KMS-11 (cell line): Measurements from ENCODE around the gene ZNF711.

Experiments
- H2AFZ ChIP-seq: fragments of 200-600 bp; sonication (generic); 2 replicates; pipeline ENCODE4 v1.6.1; 2016; ENCODE audit warnings: antibody characterized with exemption, mixed run types, low read depth
- H3K27ac ChIP-seq: fragments of 200-600 bp; sonication (generic); 2 replicates; pipeline ENCODE4 v1.6.1; 2016; ENCODE audit warnings: mild to moderate bottlenecking, mixed run types
- H3K27me3 ChIP-seq: fragments of 200-600 bp; sonication (generic); 2 replicates; pipeline ENCODE4 v1.6.1; 2017; ENCODE audit warnings: mild to moderate bottlenecking, low read depth, mixed run types, moderate library complexity; ENCODE audit not compliant: insufficient read depth
- H3K36me3 ChIP-seq: fragments of 200-600 bp; sonication (generic); 2 replicates; pipeline ENCODE4 v1.6.1; 2017; ENCODE audit warnings: mild to moderate bottlenecking, mixed run types; ENCODE audit not compliant: insufficient read depth
- H3K4me1 ChIP-seq: fragments of 200-600 bp; sonication (generic); 2 replicates; pipeline ENCODE4 v1.6.1; 2016; ENCODE audit warnings: mild to moderate bottlenecking, low read depth, mixed run types; ENCODE audit not compliant: poor library complexity, severe bottlenecking
- H3K4me2 ChIP-seq: fragments of 200-600 bp; sonication (generic); 2 replicates; pipeline ENCODE4 v1.7.0; 2016; ENCODE audit warnings: mild to moderate bottlenecking, mixed run types
- H3K4me3 ChIP-seq: fragments of 200-600 bp; sonication (generic); IDR thresholded peaks from 2 replicates; pipeline ENCODE4 v1.6.1; 2017; ENCODE audit warnings: low read depth, low read length, mixed read lengths; ENCODE audit not compliant: insufficient read depth
- H3K79me2 ChIP-seq: fragments of 200-600 bp; sonication (generic); 2 replicates; pipeline ENCODE4 v1.6.1; 2016; ENCODE audit warnings: low read depth, mixed run types; ENCODE audit not compliant: insufficient read depth
- H3K9ac ChIP-seq: fragments of 200-600 bp; sonication (generic); 2 replicates; pipeline ENCODE4 v1.6.1; 2016; ENCODE audit warnings: mild to moderate bottlenecking, mixed run types
- H4K20me1 ChIP-seq: fragments of 200-600 bp; sonication (generic); 2 replicates; pipeline ENCODE4 v1.6.1; 2016; ENCODE audit warnings: mild to moderate bottlenecking, mixed run types; ENCODE audit not compliant: insufficient read depth
- CTCF ChIP-seq: fragments of 200-600 bp; sonication (generic); conservative IDR thresholded peaks from 2 replicates; pipeline ENCODE4 v1.6.1; 2017; ENCODE audit warnings: low read depth, mild to moderate bottlenecking, antibody characterized with exemption, low read length, moderate library complexity, mixed read lengths

Gene ZNF711

GRCh38 chrX:85215946-85216345 is 27.8 kb upstream of the ZNF711 start:
- Histone ChIP-seq H4K20me1 (no peaks in the 10 kb centered on the region), H3K27me3 (no peaks in the 10 kb centered on the region), H3K36me3 (no peaks in the 10 kb centered on the region), H3K4me3 (no peak overlapping the region), H3K4me2 (no peak overlapping the region), H3K27ac (no peak overlapping the region), H3K4me1 (no peaks in the 10 kb centered on the region), H2AFZ (no peak overlapping the region), H3K79me2 (no peaks in the 10 kb centered on the region), H3K9ac (no peak overlapping the region)
- no peak for TF ChIP-seq CTCF

- Histone ChIP-seq H3K36me3 (no peaks in the 10 kb centered on the region), H3K4me3 (no peak overlapping the region), H3K79me2 (no peaks in the 10 kb centered on the region), H2AFZ (peak overlapping the region; percentile 57), H3K9ac (no peak overlapping the region), H3K27me3 (no peaks in the 10 kb centered on the region), H3K4me2 (peak overlapping the region; percentile 33), H3K27ac (no peak overlapping the region), H3K4me1 (no peaks in the 10 kb centered on the region), H4K20me1 (no peaks in the 10 kb centered on the region)
- no peak for TF ChIP-seq CTCF
Measured at GRCh38 chrX:85221361-85221760, 22.4 kb upstream of the ZNF711 start.

GRCh38 chrX:85223359-85223758 is 20.4 kb upstream of the ZNF711 start:
- Histone ChIP-seq H3K4me1 (no peaks in the 10 kb centered on the region), H3K27me3 (no peaks in the 10 kb centered on the region), H3K4me3 (no peak overlapping the region), H2AFZ (no peak overlapping the region), H3K9ac (no peak overlapping the region), H3K27ac (no peak overlapping the region), H4K20me1 (no peaks in the 10 kb centered on the region), H3K36me3 (no peaks in the 10 kb centered on the region), H3K79me2 (no peaks in the 10 kb centered on the region), H3K4me2 (no peak overlapping the region)
- TF ChIP-seq CTCF, result no peak

GRCh38 chrX:85243155-85243554 is 636 bp upstream of the ZNF711 start:
- Histone ChIP-seq H3K27ac (no peak overlapping the region), H4K20me1 (no peaks in the 10 kb centered on the region), H3K36me3 (no peaks in the 10 kb centered on the region), H3K4me3 (no peak overlapping the region), H3K27me3 (no peaks in the 10 kb centered on the region), H3K79me2 (no peaks in the 10 kb centered on the region; the same call in 1 of the 2 replicates), H3K9ac (peak overlapping the region; percentile 88; the same call in 1 of the 2 replicates), H3K4me1 (peaks cover 12% of the 10 kb centered on the region), H2AFZ (peak overlapping the region; percentile 76), H3K4me2 (peak overlapping the region; percentile 63; the same call in 1 of the 2 replicates)
- TF ChIP-seq CTCF, result no peak
